ENCODE measurements around the gene INPP5E.

Gene INPP5E

GRCh38 chr9:136454026-136454796, 14.6 kb upstream of the INPP5E start:
- TF ChIP-seq ZFX (IDR thresholded peaks at IDR 0.05; ENCODE audit: borderline replicate concordance) (no peak), CTCF (IDR thresholded peaks at IDR 0.05) (no peak)
- H3K27ac ChIP-seq: no peak overlapping the region

GRCh38 chr9:136453326-136453725, 13.7 kb upstream of the INPP5E start:
- no peak overlapping the region for H3K27ac ChIP-seq
- TF ChIP-seq ZFX (IDR thresholded peaks at IDR 0.05; ENCODE audit: borderline replicate concordance): no peak
- no peak for TF ChIP-seq CTCF (IDR thresholded peaks at IDR 0.05)

GRCh38 chr9:136451221-136451877, 11.7 kb upstream of the INPP5E start:
- H3K27ac ChIP-seq: no peak overlapping the region
- TF ChIP-seq CTCF (IDR thresholded peaks at IDR 0.05): no peak
- no peak for TF ChIP-seq ZFX (IDR thresholded peaks at IDR 0.05; ENCODE audit: borderline replicate concordance)

- TF ChIP-seq CTCF (IDR thresholded peaks at IDR 0.05) (no peak), ZFX (IDR thresholded peaks at IDR 0.05; ENCODE audit: borderline replicate concordance) (no peak)
- no peak overlapping the region for H3K27ac ChIP-seq
Observed at GRCh38 chr9:136448655-136449054, 9.0 kb upstream of the INPP5E start.

GRCh38 chr9:136447173-136447778, 7.6 kb upstream of the INPP5E start:
- TF ChIP-seq CTCF (IDR thresholded peaks at IDR 0.05) (no peak), ZFX (IDR thresholded peaks at IDR 0.05; ENCODE audit: borderline replicate concordance) (no peak)
- H3K27ac ChIP-seq: no peak overlapping the region

- no peak overlapping the region for H3K27ac ChIP-seq
- TF ChIP-seq CTCF (IDR thresholded peaks at IDR 0.05): no peak
- no peak for TF ChIP-seq ZFX (IDR thresholded peaks at IDR 0.05; ENCODE audit: borderline replicate concordance)
Observed at GRCh38 chr9:136445799-136446198, 6.2 kb upstream of the INPP5E start.

- no peak for TF ChIP-seq CTCF (IDR thresholded peaks at IDR 0.05)
- TF ChIP-seq ZFX (IDR thresholded peaks at IDR 0.05; ENCODE audit: borderline replicate concordance): no peak
- H3K27ac ChIP-seq: no peak overlapping the region
Observed at GRCh38 chr9:136444102-136444501, 4.5 kb upstream of the INPP5E start.
